HG02840 (cell line): ENCODE measurements around the gene CD9.
A peak's percentile ranks its signal among the peaks of the same experiment; 100 is the strongest.

ENCODE experiments used
- ATAC-seq: cut with Tn5 transposase; IDR thresholded peaks from one replicate; pipeline ENCODE4 v1.9.1; 2021; ENCODE audit warnings: mild to moderate bottlenecking, moderate library complexity, moderate number of reproducible peaks; ENCODE audit not compliant: unreplicated experiment, low FRiP score

Gene CD9

DNA sequence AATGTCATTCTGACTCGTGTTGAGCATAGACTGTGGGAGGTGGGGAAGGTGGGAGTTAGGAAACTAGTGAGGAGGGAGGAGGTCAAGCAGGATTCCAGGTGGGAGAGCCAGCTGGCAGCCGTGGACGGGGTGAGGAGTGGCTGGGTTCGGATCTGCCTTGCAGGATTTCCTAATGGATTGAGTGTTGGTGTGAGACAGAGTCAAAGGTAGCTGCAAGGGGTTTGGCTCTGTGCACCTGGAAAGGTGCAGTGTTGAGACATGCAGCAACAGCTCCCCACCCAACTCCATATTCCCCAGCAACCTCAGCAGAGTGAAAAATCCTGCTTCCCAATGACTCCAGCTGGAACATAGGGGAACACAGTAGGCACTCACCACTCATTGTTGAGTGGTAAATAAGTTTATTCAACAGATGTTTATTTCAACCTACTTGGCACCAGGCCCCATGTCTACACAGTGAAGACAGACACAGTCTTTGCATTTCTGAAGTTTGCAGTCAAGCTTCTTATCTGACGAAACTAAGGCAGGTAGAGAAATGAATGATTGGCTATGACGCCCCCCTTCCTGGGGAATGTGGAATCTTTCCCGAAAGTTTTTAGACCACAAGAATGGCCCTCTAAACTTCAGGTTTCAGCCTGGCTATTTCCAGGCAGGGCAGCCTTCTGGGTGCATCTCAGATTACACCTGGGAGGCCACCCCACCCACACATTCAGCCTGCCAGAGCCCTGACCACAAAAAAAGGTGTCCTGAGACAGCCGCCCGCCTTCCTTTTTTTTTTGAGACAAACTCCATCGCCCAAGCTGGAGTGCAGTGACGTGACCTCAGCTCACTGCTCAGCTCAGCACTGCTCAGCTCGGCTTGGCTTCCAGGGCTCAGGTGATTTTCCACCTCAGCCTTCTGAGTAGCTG, 72.4 kb downstream of the CD9 start:
- ATAC-seq, result no peak

DNA sequence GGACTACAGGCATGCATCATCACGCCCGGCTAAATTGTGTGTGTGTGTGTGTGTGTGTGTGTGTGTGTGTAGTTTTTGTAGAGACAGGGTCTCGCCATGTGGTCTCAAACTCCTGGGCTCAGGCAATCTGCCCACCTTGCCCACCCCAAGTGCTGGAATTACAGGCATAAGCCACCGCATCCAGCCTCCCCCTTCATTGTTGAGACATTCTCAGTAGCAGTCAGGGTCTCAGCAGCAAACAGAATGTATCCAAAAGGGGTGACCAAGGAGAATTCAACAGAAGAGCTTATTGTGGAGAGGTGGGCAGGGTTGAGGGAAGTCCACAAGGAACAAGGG, 73.0 kb downstream of the CD9 start:
- ATAC-seq, result no peak

DNA sequence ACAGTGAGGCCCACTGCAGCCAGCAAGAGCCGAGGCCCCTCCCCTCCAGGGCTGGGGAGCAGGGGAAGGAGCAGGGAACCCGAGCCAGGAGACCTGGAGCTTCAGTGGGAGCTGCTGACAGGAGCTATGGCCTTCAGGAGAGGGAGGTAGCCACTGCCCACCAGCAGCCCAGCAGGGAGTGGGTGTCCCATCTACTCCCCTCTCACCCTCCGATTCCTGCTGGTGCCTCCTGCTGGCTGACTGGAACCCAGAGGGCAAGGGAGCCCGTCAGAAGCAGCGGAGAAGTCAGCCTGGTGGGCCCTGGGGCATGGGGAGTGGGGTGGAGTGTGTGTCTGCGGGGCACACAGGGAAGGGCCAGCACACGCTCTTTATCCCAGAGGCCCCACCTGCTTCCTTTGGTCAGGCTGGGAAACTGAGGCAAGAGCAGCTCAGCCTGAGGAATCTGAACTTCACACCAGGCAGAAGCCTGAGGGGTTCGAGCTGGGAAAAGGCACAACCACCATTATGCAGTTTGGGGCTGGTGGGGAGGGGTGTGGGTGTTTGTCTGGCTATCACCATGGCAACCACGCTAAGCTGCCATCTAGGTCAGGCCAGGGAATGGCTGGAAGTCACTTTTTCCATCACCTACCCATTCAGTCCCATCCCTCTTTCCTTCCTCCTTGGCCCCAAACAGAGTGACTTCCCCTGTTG, 73.5 kb downstream of the CD9 start:
- ATAC-seq, result no peak

GRCh38 chr12:6274231-6275221, 74.3 kb downstream of the CD9 start:
- ATAC-seq, result no peak

- ATAC-seq, result no peak
Measured at GRCh38 chr12:6275928-6276887, 76.0 kb downstream of the CD9 start.

- ATAC-seq, result no peak
Measured at GRCh38 chr12:6276956-6277620, 76.9 kb downstream of the CD9 start.

DNA sequence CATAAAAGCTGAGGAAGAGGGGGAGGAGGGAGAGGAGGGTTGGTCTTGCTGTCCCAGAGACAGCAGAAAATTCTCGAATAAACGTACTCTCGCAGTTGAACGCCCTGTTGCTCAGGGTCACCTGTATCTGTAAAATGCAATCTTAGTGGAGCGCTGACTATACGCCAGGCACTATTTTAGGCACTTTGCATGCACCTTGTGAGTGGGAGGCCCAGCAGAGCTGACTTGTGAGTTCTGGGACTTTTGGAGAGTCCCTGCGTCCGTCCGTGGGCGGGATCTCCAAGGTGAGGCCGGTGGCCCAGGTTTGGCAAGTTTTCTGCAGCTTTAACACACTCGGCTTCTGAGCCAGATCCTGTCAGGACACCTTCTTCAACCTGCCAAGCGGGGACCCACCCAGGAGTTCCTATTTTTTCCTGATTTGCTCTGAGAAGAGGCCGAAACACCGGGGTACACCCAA, 77.8 kb downstream of the CD9 start:
- ATAC-seq, result peak; percentile 15

GRCh38 chr12:6278439-6279255, 78.4 kb downstream of the CD9 start:
- ATAC-seq, result peak; percentile 51

GRCh38 chr12:6279256-6279628, 79.0 kb downstream of the CD9 start:
- ATAC-seq, result no peak

- no peak for ATAC-seq
Measured at GRCh38 chr12:6279631-6280030, 79.4 kb downstream of the CD9 start.

DNA sequence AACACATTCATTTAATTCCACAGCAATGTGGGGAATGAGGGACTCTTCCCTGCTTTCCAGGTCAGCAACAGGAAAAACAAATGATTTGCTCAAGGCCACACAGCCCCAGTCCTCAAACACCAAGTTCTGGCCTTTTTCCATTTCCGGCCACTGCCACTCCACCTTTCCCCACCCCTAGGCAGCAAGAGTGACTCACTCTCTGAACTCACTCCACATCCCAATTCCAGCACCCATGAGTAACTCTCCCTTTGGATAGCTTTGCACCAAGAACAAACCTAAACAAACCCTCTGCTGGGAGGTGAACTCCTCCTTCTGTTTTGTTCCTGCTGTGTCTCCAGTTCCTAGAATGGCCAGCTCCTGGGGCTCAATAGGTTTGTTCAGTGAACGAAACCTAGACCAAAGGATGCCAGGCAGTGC, 79.9 kb downstream of the CD9 start:
- ATAC-seq, result no peak

DNA sequence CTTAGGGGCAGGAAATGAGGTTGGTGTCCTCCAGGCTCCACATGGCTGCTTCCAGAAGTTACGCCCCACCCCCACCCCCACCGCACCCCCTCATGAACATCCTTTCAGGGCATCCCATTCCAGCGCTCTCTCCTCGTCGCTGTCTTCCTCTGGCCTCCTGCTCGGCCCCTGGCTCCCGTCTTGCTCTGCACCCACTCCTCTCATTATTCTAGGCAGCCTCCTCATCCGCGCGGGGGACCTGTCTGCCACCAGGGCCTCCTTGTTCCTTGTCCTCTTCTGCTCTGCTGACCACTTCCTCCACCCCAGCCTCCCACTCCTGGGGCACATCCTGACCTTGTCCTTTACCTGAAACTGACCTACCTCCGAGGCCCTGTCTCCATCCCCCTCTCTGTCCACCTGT, 80.5 kb downstream of the CD9 start:
- no peak for ATAC-seq

DNA sequence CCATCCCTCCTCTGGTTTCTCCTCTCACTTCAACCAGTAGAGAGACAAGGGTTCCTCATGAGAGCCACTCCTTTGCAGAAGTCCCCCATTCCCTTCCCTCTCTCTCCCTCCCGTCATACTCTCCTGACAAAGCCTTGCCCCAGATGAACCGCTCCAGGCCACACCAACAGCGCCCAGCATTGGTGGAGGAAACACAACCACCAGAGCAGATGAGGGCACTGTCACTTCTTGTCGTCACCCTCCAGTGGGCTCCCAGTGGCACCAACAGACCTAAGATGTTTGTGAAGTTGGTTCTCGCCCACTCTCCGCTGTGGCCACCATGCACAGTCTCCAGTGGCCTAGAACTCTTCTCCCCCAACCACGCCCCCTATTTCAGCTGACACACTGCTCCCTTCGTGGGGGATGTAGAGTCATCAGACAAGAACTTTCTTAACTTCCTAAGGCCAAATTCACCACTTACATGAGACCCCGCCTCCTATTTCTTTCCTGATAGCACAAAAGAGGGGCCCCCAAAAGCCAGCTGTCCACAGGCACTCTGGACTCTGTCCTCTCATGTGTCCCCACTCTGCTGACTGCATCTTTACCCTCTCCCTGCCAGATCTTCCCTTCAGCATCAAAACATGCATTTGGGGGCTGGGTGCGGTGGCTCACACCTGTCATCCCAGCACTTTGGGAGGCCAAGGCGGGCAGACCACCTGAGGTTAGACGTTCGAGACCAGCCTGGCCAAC, 81.0 kb downstream of the CD9 start:
- no peak for ATAC-seq

GRCh38 chr12:6282453-6282840, 82.2 kb downstream of the CD9 start:
- no peak for ATAC-seq

- no peak for ATAC-seq
Measured at GRCh38 chr12:6284273-6284672, 84.1 kb downstream of the CD9 start.

GRCh38 chr12:6285063-6285477, 84.9 kb downstream of the CD9 start:
- no peak for ATAC-seq

- ATAC-seq, result no peak
Measured at GRCh38 chr12:6285532-6286306, 85.5 kb downstream of the CD9 start.
